NB4 (cell line): ENCODE results near the gene HDGF.

ENCODE experiments used
- DNase-seq: peaks from one replicate; pipeline ENCODE4 v3.0.0; 2010; ENCODE audit warnings: low read depth
- H3K4me3 ChIP-seq: one replicate; pipeline ENCODE4 v1.5.1; 2011; ENCODE audit warnings: mild to moderate bottlenecking, low read depth, low read length, moderate library complexity
- CTCF ChIP-seq: IDR thresholded peaks from one replicate; pipeline ENCODE4 v1.5.1; 2012; ENCODE audit warnings: low read depth, low read length
- MYC ChIP-seq: IDR thresholded peaks from 2 replicates; pipeline ENCODE4 v1.6.1; 2011; ENCODE audit warnings: low read depth, low read length
- POLR2A ChIP-seq: IDR thresholded peaks from 2 replicates; pipeline ENCODE4 v1.6.1; 2011; ENCODE audit warnings: mild to moderate bottlenecking; ENCODE audit not compliant: insufficient read length; ENCODE audit errors: extremely low read depth
- TF ChIP-seq, protein P1 (sequence below): IDR thresholded peaks from 2 replicates; pipeline ENCODE4 v1.6.1; 2011; ENCODE audit warnings: low read depth, low read length

HDGF gene

GRCh38 chr1:156707417-156708217 is 43.9 kb downstream of the HDGF start:
- no peak for DNase-seq
- TF ChIP-seq, protein P1, sequence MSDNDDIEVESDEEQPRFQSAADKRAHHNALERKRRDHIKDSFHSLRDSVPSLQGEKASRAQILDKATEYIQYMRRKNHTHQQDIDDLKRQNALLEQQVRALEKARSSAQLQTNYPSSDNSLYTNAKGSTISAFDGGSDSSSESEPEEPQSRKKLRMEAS: no peak
- TF ChIP-seq MYC: no peak
- TF ChIP-seq CTCF: no peak
- TF ChIP-seq POLR2A: no peak
- no peak overlapping the region for H3K4me3 ChIP-seq

GRCh38 chr1:156706657-156707416 is 44.6 kb downstream of the HDGF start:
- no peak for DNase-seq
- TF ChIP-seq CTCF (no peak), MYC (no peak), POLR2A (no peak)
- TF ChIP-seq, protein P1: no peak
- no peak overlapping the region for H3K4me3 ChIP-seq

- peak; percentile 67 for DNase-seq
- TF ChIP-seq POLR2A (no peak), CTCF (peak; percentile 78)
- no peak overlapping the region for H3K4me3 ChIP-seq
Observed at GRCh38 chr1:156705918-156706656, 45.4 kb downstream of the HDGF start.

DNA sequence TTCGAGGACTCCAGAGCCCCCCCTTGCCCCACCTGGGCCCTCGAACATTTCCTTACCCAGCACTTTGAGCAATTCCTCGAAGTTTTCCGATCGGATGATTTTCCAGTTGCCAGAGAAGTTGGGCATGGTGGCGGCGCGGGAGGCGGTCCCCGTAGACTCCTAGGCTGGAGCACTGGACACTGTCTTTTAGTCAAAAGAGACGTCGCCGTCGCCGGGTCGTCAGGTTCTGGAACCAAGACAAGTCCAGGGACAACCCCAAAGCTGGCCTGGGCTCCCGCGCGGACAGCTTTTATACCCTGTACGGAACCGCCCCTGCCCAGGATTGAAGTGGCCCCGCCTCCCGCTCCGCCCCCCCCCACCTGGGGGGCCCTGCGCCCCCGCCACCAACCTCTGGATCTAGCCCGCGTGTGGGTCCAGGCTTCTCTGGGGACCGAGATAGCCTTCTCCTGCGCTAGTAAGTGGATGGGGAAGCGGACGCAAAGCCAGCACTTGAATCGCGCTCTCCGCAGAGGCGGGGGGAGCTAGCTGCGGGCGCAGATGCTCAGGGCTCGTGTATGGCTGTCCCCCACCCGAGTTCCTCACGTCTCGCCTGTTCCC is 46.1 kb downstream of the HDGF start, which contains the start of gene CRABP2:
TSS of gene CRABP2 (minus strand) at position 263 of the 597 bp plus-strand sequence. CDS start at position 126, 137 bp downstream.
- H3K4me3 ChIP-seq: no peak within 1 kb of the TSS
- no peak for DNase-seq
- no peak for TF ChIP-seq CTCF
- TF ChIP-seq MYC: no peak
- TF ChIP-seq POLR2A: no peak
- TF ChIP-seq, protein P1: no peak

- H3K4me3 ChIP-seq: no peak overlapping the region
- DNase-seq: peak; percentile 46
- TF ChIP-seq CTCF (no peak), POLR2A (no peak), MYC (no peak)
- TF ChIP-seq, protein P1: no peak
Observed at GRCh38 chr1:156704930-156705320, 46.5 kb downstream of the HDGF start.
